H4 (cell line): ENCODE data around the gene DIP2C. TPM values are rescaled to one million over a fixed set of nuclear protein-coding genes. Genes with fewer than 3 reads are reported as not detected.
"Not testable (repeated sequence)": the region's sequence is repeated elsewhere in the genome, so short reads cannot be mapped to it uniquely, and the experiment has no call there.

ENCODE experiments used
- DNase-seq: peaks from one replicate; pipeline ENCODE4 v3.0.0-alpha.2; 2015; ENCODE audit warnings: low spot score
- total RNA-seq: library from RNA; depleted of rRNA; stranded (reverse); fragments of >200 nt; shearing (Covaris generic); gene quantifications from 2 replicates; pipeline ENCODE4 v1.2.3, GENCODE V29; 2014

The DIP2C gene
- total RNA-seq, 1 experiment from 2014 or later, result 2.3 TPM

DNA sequence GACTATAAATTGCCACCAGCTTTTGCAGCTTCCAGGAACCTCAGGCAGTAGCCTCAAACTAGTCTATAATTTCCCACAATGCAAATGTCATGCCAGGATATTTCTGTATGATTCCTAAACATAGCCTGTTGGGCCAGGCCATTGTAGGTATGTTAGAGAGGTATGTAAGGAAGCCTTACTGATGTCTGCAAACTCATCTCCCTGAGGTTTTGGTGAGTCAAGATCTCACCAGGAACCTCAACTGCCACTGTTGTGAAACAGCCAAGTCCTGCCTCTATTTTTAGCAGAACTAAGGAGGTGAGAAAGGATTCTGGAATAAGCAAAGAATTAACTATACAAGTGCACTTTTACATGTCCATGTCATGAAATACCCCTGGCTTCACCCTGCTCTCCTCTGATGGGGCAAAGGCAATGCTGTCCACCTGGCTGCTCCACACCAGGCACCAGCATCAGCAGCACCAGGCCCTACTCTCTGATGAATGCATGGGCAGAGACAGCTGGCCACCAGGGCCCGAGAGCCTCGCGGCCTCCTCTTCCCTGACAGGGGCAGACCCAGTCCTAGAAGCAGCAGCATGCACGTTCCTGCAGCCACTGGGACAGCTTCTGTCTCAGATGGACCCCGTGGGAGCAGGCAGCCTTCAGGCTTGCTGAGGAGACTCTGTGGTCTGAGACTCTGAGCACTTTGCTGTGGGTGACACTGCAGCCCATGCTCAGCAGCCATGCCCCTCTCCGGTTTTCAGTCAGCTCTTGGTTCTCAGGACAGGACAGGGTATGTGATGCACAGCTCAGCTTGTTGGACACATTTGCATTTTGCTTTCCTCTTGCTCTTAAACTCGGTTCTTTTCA, 407.0 kb downstream of the DIP2C start:
- no peak for DNase-seq

DNA sequence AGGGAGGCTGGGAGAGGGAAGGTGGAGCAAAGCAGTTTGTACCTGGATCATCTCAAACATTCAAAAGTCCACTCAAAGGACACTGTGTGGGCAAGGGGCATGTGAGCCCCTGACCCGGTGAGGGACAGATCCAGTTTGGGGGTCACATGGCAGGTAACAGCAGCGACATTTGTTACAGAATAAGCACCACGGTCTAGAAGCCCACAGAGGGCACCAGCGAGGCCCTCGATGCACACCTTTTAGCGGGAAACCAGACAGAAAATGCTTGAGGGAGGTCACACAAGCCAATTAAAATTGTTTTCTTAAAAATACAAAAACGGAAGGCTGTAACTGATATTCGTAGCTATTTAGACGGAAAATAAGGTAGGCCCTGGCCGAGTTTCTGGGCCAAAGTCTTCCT, 409.8 kb downstream of the DIP2C start:
- no peak for DNase-seq

DNA sequence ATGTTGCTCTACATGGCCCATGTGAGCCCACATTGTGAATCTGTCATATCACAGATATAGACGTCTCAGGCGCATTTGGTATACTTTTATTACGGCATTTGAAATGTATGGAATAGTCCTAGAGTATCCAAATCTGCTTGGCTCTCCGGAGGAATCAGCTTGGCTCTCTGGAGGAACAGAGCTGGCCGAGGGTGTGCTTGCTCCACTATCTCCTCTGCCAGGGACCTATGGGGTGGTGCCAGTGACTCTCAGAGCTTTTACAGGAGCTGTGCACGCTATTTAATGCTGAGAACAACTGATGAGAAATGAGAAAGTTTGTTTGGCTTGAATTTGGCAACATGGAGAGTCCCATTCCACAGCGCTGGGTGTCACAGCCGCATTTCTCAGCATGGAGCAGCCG, 410.2 kb downstream of the DIP2C start:
- no peak for DNase-seq

DNA sequence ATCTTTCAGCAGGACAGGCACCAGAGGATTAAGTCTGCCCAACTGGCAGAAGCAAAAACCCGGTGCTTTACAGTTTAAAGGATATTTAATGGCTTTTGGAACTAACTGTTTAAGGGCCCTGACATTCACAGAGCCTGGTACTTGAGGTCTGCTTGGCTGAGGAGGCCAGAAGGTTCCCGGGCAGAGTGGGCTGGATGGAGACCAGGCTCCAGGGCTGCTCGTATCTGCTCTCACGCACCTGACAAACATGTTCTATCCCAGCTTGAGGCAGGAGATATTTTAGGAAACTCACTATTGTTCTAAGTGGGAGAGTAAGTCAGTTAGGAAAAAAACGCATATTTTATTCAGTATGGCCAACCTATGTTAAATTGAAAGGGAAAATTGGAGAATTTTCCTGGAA, 410.8 kb downstream of the DIP2C start:
- DNase-seq, result no peak

DNA sequence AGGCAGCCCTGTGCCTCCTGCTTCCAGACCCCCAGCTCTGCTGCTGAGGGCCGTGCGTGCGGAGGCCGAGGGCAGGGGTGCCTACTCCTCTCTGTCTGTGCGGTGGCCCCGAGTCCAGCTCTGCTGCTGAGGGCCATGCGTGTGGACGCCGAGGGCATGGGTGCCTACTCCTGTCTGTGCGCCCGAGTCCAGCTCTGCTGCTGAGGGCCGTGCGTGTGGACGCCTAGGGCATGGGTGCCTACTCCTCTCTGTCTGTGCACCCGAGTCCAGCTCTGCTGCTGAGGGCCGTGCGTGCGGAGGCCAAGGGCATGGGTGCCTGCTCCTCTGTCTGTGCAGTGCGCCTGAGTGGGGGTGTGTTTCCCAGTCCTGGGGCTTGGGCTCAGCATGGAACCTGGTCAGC, 411.5 kb downstream of the DIP2C start:
- no peak for DNase-seq

DNA sequence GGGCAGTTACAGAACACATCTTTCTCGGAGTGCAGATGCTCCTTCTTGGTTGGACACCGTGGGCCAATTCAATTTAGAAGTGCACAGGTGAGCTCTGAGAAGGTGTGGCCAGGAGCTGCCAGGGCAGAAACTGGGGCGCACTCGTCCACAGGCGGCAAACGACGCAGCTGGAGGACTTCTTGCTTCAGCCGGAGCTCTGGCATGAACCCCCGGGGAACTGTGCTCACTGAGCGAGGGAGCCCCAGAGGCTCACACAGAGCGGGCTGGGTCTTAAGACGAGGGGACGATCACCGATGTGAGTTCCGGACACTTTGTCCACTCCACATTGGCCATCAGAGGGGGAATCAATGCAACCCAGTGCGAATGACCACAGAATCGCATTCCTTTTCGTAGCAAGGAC, 413.8 kb downstream of the DIP2C start:
- DNase-seq, result no peak

DNA sequence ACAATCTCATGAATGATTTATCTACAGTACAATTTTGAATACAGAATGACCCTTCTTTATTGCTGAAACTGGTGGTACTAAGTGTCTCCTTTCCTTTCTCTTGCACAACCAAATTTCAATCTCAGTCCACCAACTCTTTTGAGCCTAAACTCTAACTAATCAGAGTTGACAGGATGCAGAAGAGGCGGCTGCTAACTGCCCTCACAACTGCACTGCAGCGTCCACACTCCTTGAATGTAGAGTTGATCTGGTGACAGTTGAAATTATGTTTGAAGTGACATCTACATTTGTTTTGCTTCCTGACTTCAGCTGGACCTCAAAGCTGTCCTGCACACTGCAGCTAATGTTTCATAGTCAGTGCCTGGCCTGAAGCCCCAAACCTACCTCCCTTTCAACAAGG, 414.6 kb downstream of the DIP2C start:
- DNase-seq, result no peak

DNA sequence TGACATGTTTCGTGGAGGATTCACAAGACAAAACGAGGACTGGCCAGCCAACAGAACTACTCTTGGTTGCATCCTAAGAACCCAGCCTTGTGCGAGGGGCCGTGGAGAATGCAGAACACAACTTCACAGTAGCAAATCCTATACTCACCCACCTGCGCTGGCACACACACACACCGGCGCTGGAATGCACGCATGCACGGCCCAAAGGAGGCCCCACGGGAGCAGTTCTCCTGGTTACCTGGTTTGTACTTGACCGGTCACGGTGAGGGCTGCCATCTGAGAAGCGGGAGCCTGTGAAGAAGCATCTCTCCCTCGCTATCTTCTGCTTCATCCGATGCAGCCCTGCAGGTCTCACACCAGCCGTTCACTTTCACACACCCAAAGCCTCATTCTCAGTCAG, 416.4 kb downstream of the DIP2C start:
- no peak for DNase-seq

DNA sequence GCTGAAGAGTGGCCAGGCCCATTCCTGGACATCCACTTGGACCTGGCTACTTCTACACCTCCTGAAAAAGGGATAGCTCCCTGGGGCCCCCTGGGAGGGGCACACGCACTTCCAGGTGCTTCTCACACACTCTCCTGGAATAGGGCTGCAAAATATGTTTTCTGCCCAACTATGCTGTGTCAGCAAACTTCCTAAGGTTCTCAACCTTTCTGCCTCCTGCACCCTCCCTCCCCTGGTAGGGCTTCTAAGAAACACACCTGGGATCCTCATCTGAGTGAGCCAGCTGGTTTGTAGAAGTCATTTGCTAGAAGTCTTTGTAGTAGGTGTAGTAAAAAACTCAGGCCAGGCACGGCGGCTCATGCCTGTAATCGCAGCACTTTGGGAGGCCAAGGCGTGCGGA, 417.7 kb downstream of the DIP2C start:
- no peak for DNase-seq

DNA sequence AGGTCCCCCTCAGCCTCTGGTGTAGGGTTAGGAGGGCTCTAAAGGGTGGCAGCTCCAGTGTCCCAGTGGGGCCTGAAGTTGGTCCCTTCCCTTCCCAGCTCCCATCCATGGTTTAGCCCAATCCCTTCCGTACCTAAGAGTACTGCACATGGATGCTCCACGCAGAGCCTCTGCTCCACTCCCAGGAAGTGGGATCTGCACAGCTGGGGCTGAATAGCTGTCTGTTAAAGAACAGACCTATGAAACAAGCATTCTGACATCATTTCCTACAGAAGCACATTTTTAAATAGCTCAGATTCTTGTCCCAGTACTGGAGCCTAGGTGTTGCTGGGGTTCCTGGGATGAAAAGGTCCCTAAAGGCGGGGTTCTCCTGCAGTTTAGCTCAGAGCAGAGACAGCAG, 418.3 kb downstream of the DIP2C start:
- no peak for DNase-seq

DNA sequence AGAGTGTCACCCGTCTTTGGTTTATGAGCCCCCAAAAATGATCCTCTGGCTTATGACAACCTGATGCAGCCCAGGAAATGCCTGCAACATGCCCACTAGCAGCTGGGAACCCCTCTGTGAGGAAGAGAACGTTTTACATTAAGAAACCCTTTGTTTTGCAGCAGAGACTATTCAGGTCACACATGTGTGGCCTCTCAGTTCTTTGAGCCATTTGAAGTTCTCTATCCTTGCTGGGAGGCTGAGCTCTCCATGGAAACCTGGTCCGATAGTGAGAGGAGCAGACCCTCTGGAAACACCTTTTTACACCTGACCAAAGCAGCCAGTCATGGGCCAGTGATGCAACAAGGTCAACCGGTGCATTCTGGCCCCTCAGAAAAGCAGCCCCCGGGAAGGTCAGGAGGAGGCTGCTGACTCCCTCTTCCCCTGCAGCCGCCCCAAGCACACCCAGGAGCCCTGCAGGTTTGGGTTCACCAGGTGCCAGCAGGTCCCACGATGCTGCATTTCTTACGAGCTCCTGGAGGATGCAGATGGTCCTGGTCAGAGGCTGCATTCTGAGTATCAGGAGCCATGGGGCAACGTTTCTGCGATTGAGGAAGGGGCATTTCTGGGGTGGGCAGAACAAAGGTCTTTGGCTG, 419.9 kb downstream of the DIP2C start:
- no peak for DNase-seq

DNA sequence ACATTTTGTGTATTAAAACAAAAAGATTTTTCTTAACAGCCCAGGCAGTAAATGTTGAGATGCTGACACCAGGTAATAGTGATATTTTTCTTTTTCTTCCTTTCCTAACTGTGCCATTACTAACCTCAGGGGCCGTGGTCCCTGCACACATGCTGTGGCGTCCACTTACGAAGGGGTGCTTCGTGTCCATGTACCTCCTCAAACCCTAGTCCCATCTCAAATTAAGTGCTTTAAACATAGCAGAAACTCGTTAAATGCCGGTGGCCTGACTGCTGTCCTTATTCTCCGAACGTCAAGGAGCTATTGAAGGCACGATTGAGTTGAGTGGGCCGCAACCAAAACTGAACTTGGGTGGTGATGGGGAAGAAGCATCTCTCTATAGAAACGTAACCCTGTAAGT, 421.8 kb downstream of the DIP2C start:
- no peak for DNase-seq

DNA sequence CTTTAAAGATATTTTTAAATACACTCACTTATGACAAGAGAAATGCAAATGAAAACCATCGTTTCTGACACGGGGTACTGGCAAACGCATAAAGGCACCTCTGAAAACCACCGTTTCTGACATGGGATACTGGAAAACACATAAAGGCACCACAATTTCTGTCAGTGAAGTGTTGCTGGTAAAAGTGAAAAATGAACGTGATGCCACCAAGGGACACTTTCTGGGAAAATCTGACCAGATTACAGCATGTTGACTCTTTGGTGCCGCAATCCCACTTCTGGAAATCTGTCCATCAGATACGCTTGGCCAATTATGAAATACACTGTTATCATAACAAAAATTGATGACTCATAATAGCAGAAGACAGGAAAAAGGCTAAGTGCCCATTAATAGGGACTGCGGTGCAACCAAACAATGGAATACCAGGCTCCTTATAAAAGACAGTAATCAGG, 422.5 kb downstream of the DIP2C start:
- DNase-seq, result no peak

DNA sequence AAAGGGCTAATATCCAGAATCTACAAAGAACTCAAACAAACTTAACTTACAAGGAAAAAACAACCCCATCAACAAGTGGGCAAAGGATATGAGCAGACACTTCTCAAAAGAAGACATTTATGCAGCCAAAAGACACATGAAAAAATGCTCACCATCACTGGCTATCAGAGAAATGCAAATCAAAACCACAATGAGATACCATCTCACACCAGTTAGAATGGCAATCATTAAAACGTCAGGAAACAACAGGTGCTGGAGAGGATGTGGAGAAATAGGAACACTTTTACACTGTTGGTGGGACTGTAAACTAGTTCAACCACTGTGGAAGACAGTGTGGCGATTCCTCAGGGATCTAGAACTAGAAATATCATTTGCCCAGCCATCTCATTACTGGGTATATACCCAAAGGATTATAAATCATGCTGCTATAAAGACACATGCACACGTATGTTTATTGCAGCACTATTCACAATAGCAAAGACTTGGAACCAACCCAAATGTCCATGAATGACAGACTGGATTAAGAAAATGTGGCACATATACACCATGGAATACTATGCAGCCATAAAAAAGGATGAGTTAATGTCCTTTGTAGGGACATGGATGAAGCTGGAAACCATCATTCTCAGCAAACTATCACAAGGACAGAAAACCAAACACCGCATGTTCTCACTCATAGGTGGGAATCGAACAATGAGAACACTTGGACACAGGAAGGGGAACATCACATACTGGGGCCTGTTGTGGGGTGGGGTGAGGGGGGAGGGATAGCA, 423.5 kb downstream of the DIP2C start:
- not testable (repeated sequence) for DNase-seq

DNA sequence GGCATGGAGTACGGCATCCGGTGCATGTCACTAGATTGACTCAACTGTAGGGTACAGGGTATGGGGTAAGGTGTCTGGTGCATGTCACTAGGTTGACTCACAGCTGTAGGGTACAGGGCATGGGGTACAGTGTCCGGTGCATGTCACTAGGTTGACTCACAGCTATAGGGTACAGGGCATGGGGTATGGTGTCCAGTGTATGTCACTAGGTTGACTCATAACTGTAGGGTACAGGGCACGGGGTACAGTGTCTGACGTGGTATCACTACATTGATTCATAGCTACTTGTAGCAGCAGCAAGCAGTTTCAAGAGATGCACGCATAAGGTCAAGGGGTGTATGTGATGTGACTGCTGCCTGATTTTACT, 424.4 kb downstream of the DIP2C start:
- not testable (repeated sequence) for DNase-seq

DNA sequence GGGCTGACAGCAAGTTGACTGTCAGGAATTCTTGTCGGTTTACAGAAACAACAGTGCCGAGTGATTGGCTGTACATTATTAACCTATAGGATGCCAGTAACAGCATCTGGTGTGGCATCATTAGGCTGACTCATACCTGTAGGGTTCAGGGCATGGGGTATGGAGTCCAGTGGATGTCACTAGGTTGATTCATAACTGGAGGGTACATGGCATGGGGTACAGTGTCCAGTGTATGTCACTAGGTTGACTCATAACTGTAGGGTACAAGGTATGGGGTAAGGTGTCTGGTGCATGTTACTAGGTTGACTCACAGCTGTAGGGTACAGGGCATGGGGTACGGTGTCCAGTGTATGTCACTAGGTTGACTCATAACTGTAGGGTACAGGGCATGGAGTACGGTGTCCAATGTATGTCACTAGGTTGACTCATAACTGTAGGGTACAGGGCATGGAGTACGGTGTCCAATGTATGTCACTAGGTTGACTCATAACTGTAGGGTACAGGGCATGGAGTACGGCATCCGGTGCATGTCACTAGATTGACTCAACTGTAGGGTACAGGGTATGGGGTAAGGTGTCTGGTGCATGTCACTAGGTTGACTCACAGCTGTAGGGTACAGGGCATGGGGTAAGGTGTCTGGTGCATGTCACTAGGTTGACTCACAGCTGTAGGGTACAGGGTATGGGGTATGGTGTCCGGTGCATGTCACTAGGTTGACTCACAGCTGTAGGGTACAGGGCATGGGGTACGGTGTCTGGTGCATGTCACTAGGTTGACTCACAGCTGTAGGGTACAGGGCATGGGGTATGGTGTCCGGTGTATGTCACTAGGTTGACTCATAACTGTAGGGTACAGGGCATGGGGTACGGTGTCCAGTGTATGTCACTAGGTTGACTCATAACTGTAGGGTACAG, 425.1 kb downstream of the DIP2C start:
- not testable (repeated sequence) for DNase-seq

DNA sequence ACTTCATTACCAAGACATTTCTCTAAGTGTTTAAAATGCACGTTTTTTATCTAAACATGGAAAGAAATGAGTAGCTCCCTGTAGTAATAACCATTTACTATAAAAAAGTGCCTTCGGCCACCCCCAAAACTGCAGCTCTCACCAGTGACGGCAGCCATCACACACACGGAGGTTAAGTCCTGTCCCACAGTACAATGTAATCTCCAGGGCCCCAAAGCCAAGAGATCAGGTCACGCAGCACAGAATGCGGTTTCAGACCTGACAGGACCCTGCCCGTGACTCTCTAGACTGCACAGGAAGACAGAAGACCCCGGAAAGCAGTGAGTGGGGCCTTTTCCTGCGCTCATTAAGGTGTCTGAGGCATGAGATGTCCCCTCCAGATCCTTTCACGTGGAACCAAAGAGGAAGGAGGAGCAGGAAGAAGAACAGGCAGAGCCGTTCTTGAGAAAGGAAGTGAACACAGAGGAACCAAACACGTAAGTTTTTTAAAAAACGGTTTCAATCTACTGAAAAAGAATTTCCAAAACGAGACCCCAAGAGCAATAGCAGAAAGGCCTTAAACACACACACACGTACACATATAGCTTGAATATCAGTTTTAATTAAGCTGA, 428.5 kb downstream of the DIP2C start:
- DNase-seq, result no peak

DNA sequence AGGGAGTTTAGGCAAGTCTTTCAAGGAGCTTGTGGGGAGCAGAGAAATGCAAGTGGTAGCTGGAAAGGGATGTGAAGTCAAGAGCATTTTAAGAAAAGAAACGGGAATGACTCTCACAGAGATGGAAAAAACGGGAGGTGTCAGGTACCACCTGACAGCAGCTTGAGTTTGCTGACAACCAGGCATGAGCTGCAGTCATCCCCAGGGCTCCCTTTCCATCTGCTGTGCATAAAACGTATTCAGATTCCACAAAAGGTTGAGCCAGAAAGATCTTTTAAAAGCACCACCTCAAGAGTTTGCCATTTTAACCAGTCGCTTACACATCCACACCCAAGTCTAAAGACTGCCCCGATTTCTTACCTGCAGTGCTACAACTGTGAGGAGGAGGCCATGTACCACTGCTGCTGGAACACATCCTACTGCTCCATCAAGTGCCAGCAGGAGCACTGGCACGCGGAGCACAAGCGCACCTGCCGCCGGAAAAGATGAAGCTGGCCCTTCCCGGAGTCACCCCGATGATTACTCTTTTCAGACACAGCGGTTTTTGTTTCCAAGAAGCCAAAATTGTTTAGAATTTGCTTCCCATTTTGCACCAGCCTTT, 437.4 kb downstream of the DIP2C start:
- DNase-seq, result no peak

DNA sequence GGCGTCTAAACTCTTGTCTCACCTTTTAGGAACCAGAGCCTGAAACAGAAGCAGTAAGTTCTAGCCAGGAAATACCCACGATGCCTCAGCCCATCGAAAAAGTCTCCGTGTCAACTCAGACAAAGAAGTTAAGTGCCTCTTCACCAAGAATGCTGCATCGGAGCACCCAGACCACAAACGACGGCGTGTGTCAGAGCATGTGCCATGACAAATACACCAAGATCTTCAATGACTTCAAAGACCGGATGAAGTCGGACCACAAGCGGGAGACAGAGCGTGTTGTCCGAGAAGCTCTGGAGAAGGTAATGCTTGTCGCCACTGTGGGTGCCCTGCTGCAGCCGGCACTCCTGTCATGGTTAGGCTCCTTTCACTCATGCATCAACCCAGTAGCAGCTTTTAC, 441.2 kb downstream of the DIP2C start:
- DNase-seq, result no peak

DNA sequence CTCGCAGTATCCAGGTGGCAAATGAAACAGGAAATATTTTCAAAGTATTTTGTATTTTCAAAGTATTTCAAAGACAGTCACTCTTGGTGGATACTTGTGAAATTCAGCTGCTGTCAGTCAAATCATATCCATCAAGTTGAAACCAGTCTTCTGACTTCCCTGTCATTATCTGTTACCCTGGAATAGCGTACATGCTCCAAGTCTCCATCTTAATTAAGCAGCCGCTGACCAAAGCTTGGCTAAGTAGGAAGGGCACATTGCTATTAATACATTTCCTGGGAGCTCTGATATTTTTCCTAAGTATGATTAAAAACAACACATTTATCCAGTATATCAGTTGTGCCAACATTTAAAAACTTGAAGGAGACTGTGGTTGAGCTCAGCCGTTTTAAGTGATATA, 442.0 kb downstream of the DIP2C start:
- DNase-seq, result no peak

DNA sequence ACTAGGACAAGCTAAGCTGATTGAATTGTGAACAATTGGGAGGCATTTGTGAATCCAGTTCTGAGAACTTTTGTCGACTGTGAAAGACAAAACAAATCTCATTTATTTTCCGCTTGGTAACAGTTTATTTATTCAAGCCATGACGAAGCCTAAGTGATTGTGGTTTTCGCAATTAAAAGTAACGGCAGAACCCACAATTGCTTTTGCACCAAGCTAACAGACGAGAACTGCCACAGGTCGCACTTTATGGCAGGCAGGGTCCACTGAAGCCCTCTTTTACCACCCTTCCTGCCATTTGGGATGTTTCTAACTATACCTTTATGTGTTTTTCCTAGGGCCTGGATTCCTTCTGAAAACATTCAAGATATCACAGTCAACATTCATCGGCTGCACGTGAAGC, 443.0 kb downstream of the DIP2C start:
- no peak for DNase-seq
